Measurements from ENCODE around the gene ASB6.

The ASB6 gene

GRCh38 chr9:129587487-129588262 lies 54.3 kb downstream of the ASB6 start:
- Histone ChIP-seq H3K4me2 (peak overlapping the region; percentile 71 to 97 (median 88)), H3K4me3 (peak overlapping the region in 4 of 10 experiments; percentile 13 to 47 (median 22); a peak in 5 of 20 replicates), H4K20me1 (no peaks in the 10 kb centered on the region), H3K36me3 (no peaks in the 10 kb centered on the region), H3K27me3 (no peaks in the 10 kb centered on the region), H3K27ac (peak overlapping the region in 9 of 11 experiments; percentile 21 to 82 (median 64); a peak in 17 of 22 replicates), H3K4me1 (peaks cover 50 to 68% (median 61%) of the 10 kb centered on the region in 10 experiments), H3K9me3 (replicated peaks in 1 of 11) (no peaks in the 10 kb centered on the region), H3K9ac (peak overlapping the region in 8 of 11 experiments; percentile 36 to 69 (median 60); a peak in 14 of 22 replicates)
- no peak for TF ChIP-seq Cebpa-rat (IDR thresholded peaks at IDR 0.05)

- H3K27ac ChIP-seq = peak overlapping the region in 9 of 11 experiments; percentile 15 to 82 (median 64); a peak in 17 of 22 replicates
- no peaks in the 10 kb centered on the region for H3K27me3 ChIP-seq
- peaks cover 52 to 78% (median 71%) of the 10 kb centered on the region in 10 experiments for H3K4me1 ChIP-seq
- no peaks in the 10 kb centered on the region for H4K20me1 ChIP-seq
- TF ChIP-seq Cebpa-rat (IDR thresholded peaks at IDR 0.05) = no peak
- H3K4me2 ChIP-seq = peak overlapping the region; percentile 71 to 97 (median 88)
- H3K9me3 ChIP-seq (replicated peaks in 1 of 11) = no peaks in the 10 kb centered on the region
- H3K9ac ChIP-seq = peak overlapping the region in 9 of 11 experiments; percentile 19 to 69 (median 56); a peak in 15 of 22 replicates
- peak overlapping the region in 5 of 10 experiments; percentile 13 to 47 (median 24); a peak in 7 of 20 replicates for H3K4me3 ChIP-seq
- H3K36me3 ChIP-seq = no peaks in the 10 kb centered on the region
These were observed 55.3 kb downstream of the ASB6 start for GRCh38 chr9:129586685-129587084.

GRCh38 chr9:129586245-129586644 lies 55.7 kb downstream of the ASB6 start:
- peak overlapping the region in 8 of 11 experiments; percentile 19 to 69 (median 46); a peak in 14 of 22 replicates for H3K9ac ChIP-seq
- peak overlapping the region in 9 of 11 experiments; percentile 15 to 82 (median 64); a peak in 17 of 22 replicates for H3K27ac ChIP-seq
- H3K4me3 ChIP-seq = no peak overlapping the region
- H4K20me1 ChIP-seq = no peaks in the 10 kb centered on the region
- H3K9me3 ChIP-seq (replicated peaks in 1 of 11) = no peaks in the 10 kb centered on the region
- no peaks in the 10 kb centered on the region for H3K27me3 ChIP-seq
- H3K36me3 ChIP-seq = no peaks in the 10 kb centered on the region
- H3K4me2 ChIP-seq = peak overlapping the region; percentile 71 to 97 (median 88)
- H3K4me1 ChIP-seq = peaks cover 52 to 83% (median 75%) of the 10 kb centered on the region in 10 experiments
- no peak for TF ChIP-seq Cebpa-rat (IDR thresholded peaks at IDR 0.05)

- no peak for TF ChIP-seq Cebpa-rat (IDR thresholded peaks at IDR 0.05)
- Histone ChIP-seq H3K9ac (peak overlapping the region in 3 of 11 experiments; percentile 56 to 69 (median 68); a peak in 4 of 22 replicates), H3K4me2 (peak overlapping the region in 9 of 11 experiments; percentile 77 to 97 (median 88); a peak in 16 of 22 replicates), H3K4me1 (peaks cover 53 to 90% (median 84%) of the 10 kb centered on the region in 10 experiments), H3K27ac (peak overlapping the region in 6 of 11 experiments; percentile 57 to 84 (median 66); a peak in 9 of 22 replicates), H3K9me3 (replicated peaks in 1 of 11) (no peaks in the 10 kb centered on the region; a peak in 1 of 22 replicates), H3K4me3 (no peak overlapping the region), H4K20me1 (no peaks in the 10 kb centered on the region), H3K36me3 (no peaks in the 10 kb centered on the region), H3K27me3 (no peaks in the 10 kb centered on the region)
These were observed 56.6 kb downstream of the ASB6 start for GRCh38 chr9:129585352-129585751.
